Fibroblast of the aortic adventitia (primary cell): ENCODE results near the gene PLPP7. TPM values are rescaled to one million over a fixed set of nuclear protein-coding genes. Genes with fewer than 3 reads are reported as not detected.
"Not testable (repeated sequence)": the region's sequence is repeated elsewhere in the genome, so short reads cannot be mapped to it uniquely, and the experiment has no call there.

Source experiments
- DNase-seq: peaks from one replicate; pipeline ENCODE4 v3.0.0-alpha.2; 2010; ENCODE audit warnings: low read depth
- H3K4me3 ChIP-seq: 2 replicates; pipeline ENCODE4 v1.5.1; 2011; ENCODE audit warnings: low read depth, mild to moderate bottlenecking, control low read depth, low read length, moderate library complexity
- total RNA-seq: library from RNA; depleted of rRNA; stranded (reverse); fragments of >200 nt; gene quantifications from 2 replicates; pipeline ENCODE4 v1.2.3, GENCODE V29; 2012; ENCODE audit warnings: low replicate concordance
- TF ChIP-seq, protein P1 (sequence below): IDR thresholded peaks from 2 replicates; pipeline ENCODE4 v1.5.1; 2011; ENCODE audit warnings: mild to moderate bottlenecking, low read length, control low read depth, inconsistent platforms; ENCODE audit not compliant: insufficient read depth

The PLPP7 gene
- total RNA-seq, 1 donor, result 9.8 TPM

DNA sequence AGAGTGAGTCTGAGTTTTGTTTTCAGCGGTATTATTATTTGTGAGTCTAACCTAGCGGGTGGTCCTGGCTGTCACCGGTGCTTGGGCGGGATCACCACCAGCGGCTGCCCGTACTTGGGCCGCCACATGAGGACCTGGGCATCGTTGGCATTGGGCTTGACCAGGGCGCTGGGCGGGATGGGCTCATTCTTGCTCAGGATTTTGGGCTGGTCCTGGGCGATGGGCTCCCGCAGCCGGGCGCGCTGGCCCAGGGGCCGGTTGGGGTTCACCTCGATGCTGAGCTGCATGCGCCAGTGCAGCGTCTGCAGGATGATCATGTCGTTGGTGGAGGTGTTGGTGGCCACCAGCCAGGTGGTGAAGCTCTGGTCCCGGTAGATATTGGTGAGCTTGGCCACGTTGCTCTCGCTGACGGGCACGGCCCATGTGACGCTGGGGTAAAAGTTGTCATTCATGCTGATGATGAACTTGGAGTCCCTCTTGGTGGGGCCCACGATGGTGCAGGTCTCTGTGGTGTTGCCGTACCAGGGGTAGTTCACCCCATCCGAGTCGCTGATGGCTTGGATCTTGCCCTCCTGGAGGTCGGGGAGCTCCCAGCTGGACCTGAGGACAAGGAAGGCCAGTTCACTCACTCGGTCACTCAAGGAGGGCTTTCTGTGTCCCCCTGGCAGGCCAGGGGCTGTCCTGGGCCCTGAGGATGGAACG is 28.6 kb upstream of the PLPP7 start:
- DNase-seq, result no peak
- TF ChIP-seq, protein P1, sequence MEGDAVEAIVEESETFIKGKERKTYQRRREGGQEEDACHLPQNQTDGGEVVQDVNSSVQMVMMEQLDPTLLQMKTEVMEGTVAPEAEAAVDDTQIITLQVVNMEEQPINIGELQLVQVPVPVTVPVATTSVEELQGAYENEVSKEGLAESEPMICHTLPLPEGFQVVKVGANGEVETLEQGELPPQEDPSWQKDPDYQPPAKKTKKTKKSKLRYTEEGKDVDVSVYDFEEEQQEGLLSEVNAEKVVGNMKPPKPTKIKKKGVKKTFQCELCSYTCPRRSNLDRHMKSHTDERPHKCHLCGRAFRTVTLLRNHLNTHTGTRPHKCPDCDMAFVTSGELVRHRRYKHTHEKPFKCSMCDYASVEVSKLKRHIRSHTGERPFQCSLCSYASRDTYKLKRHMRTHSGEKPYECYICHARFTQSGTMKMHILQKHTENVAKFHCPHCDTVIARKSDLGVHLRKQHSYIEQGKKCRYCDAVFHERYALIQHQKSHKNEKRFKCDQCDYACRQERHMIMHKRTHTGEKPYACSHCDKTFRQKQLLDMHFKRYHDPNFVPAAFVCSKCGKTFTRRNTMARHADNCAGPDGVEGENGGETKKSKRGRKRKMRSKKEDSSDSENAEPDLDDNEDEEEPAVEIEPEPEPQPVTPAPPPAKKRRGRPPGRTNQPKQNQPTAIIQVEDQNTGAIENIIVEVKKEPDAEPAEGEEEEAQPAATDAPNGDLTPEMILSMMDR, result no peak

DNA sequence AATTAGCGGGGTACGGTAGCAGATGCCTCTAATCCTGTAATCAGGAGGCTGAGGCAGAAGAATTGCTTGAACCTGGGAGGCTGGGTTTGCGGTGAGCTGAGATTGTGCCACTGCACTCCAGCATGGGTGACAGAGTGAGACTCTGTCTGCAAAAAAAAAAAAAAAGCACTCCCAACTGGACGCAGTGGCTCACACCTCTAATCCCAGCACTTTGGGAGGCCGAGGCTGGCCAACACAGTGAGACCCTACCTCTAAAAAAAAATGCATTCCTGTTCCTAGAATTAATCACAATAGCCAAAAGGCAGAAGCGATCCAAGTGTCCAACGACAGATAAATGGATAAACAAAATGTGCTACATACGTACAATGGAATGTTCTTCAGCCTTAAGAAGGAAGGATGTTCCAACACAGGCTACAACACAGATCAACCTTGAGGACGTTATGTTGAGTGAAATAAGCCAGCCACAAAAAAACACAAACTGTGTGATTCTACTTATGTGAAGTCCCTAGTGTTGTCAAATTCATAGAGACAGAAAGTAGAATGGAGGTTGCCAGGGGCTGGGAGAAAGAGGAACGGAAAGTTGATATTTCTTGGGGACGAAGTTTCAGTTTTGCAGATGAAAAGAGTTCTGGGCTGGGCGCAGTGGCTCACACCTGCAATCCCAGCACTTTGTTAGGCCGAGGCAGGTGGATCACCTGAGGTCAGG is 27.0 kb upstream of the PLPP7 start:
- TF ChIP-seq, protein P1, result no peak
- H3K4me3 ChIP-seq, result no peak overlapping the region
- DNase-seq, result no peak

More for the DNA sequence above, 28.6 kb upstream of the PLPP7 start:
- no peak overlapping the region for H3K4me3 ChIP-seq

DNA sequence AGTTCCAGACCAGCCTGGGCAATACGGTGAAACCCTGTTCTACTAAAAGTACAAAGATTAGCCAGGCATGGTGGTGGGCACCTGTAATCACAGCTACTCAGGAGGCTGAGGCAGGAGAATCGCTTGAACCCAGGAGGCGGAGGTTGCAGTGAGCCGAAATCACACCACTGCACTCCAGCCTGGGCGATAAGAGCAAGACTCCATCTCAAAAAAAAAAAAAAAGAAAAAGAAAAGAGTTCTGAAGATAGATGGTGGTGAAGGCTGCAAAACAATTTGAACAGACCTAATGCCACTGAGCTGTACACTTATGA is 26.5 kb upstream of the PLPP7 start:
- H3K4me3 ChIP-seq, DNase-seq: not testable (repeated sequence)

DNA sequence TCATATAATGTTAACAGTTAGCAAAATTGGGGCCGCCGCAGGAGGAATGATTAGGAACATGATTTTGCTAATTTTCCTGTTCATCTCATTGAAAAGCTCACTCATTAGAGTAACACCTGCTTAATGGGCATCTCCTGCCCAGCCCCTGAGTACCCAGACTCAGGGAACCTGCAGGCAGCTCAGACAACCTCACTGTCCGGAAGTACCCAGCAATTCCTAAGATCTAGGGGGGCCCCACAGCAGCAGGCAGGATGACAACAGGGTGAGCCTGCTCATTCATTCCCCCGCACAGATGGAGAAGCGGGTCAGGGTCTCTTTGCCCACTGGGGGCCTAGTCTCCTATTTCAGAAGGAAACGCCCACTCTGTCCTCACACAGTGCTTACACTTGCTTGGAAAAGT is 25.8 kb upstream of the PLPP7 start:
- H3K4me3 ChIP-seq, result no peak overlapping the region
- no peak for DNase-seq
- TF ChIP-seq, protein P1, result no peak

DNA sequence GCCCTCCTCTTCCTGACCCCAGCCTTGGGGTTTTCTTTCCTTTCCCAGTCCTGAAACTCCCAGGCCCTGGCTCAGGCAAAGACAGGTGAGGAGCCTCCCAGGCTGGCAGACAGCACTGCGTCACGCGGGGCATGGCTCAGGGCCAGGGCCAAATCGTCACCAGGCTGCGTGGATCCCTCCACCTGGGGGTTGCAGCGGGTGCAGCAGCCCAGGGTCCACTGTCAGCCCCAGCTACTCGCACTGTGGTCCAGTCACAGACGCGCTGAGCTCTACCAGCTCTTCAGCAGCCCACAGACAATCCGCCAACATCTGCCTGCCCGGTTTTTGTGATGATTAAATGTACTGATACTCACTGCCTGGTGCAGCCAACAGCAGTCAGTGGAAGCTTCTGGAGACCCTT is 25.3 kb upstream of the PLPP7 start:
- no peak for DNase-seq
- TF ChIP-seq, protein P1, result no peak
- no peak overlapping the region for H3K4me3 ChIP-seq

DNA sequence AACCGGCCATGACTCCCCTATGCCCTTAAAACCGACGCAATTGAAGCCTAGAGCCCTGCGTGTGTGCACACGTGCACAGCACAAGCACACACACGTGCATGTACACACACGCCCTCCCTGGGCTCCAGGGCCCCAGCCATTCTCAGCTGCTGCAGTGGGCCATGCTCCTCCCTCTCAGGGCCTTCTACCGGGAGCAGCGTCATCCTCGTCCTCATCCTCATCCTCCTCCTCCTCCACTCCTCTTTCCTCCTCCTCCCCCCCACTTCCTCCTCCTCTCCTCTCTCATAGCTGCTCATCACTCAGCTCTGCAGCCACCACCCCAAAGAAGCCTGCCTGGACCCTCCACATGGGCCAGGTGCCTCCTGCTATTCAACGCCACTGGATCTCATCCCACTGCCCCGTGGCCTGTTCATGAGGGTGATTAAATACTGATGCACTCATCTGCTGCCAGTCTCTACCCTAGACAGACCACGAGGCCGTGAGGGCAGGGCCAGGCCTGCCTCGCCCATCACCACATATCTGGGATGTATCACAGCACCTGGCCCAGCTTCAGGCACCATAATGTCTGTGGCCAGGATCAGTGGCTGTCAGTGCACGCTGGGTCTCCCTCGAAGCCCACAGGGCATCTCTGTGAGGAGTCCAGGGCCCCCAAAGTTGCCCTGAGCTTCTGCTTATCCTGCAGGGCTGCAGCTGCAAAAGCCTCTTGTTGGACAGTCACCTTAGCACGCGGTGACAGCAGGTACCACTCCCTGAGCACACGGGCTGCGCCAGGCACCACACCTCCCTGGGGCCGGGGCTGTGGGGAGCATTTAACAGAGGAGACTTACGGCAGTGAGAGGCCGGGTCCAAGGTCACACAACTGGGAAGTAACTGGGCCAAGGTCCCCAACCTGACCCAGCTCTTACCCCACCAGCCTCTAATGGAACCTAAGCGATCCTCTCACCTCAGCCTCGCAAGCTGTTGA is 23.0 kb upstream of the PLPP7 start:
- H3K4me3 ChIP-seq, result no peak overlapping the region
- TF ChIP-seq, protein P1, result no peak
- DNase-seq, result no peak
